Progenitor cell of endocrine pancreas (in vitro differentiated cells): ENCODE data around the gene MUC22. TPM values are rescaled to one million over a fixed set of nuclear protein-coding genes. Genes with fewer than 3 reads are reported as not detected.

ENCODE experiments used
- DNase-seq: peaks from one replicate; pipeline ENCODE4 v3.0.0; 2021; ENCODE audit warnings: low spot score; ENCODE audit not compliant: unreplicated experiment
- H3K27ac Mint-ChIP-seq: 2 replicates; pipeline ENCODE4 v1.8.0; 2021; ENCODE audit warnings: mild to moderate bottlenecking, moderate library complexity, mixed read lengths
- H3K27me3 Mint-ChIP-seq: 2 replicates; pipeline ENCODE4 v1.8.0; 2021; ENCODE audit warnings: mixed read lengths
- H3K36me3 Mint-ChIP-seq: 2 replicates; pipeline ENCODE4 v1.8.0; 2022; ENCODE audit warnings: mixed read lengths; ENCODE audit not compliant: insufficient read depth
- H3K4me1 Mint-ChIP-seq: 2 replicates; pipeline ENCODE4 v1.8.0; 2021; ENCODE audit warnings: low read depth, mixed read lengths
- H3K4me3 Mint-ChIP-seq: 2 replicates; pipeline ENCODE4 v1.8.0; 2021; ENCODE audit warnings: low read depth, mild to moderate bottlenecking, moderate library complexity, mixed read lengths
- H3K9me3 Mint-ChIP-seq: 2 replicates; pipeline ENCODE4 v1.8.0; 2021; ENCODE audit warnings: low read depth, mixed read lengths
- CTCF ChIP-seq: fragments of 200-600 bp; sonication (generic); IDR thresholded peaks from one replicate; pipeline ENCODE4 v1.5.0; 2021; ENCODE audit warnings: antibody characterized with exemption, mild to moderate bottlenecking; ENCODE audit not compliant: unreplicated experiment
- total RNA-seq: library from RNA; stranded (reverse); gene quantifications from 2 replicates; pipeline ENCODE4 v1.2.1, GENCODE V29; 2021

The MUC22 gene
- total RNA-seq, 1 donor from 2014 or later = not detected

GRCh38 chr6:31038559-31038958 is 28.3 kb downstream of the MUC22 start:
- no peak for TF ChIP-seq CTCF
- Mint-ChIP-seq H3K27me3 (peaks cover 23% of the 10 kb centered on the region), H3K4me1 (peaks cover 20% of the 10 kb centered on the region), H3K36me3 (no peaks in the 10 kb centered on the region), H3K9me3 (no peaks in the 10 kb centered on the region), H3K4me3 (no peak overlapping the region), H3K27ac (no peak overlapping the region)
- DNase-seq = no peak

GRCh38 chr6:31040801-31041200 is 30.5 kb downstream of the MUC22 start:
- DNase-seq = no peak
- TF ChIP-seq CTCF = no peak
- Mint-ChIP-seq H3K27me3 (peaks cover 37% of the 10 kb centered on the region), H3K36me3 (no peaks in the 10 kb centered on the region), H3K4me3 (no peak overlapping the region), H3K4me1 (peaks cover 20% of the 10 kb centered on the region), H3K9me3 (no peaks in the 10 kb centered on the region), H3K27ac (no peak overlapping the region)

GRCh38 chr6:31041372-31041974 is 31.2 kb downstream of the MUC22 start:
- peak overlapping the region; percentile 73 for H3K27ac Mint-ChIP-seq
- peaks cover 43% of the 10 kb centered on the region for H3K27me3 Mint-ChIP-seq
- H3K9me3 Mint-ChIP-seq = no peaks in the 10 kb centered on the region
- no peak for DNase-seq
- no peaks in the 10 kb centered on the region for H3K36me3 Mint-ChIP-seq
- H3K4me1 Mint-ChIP-seq = peaks cover 20% of the 10 kb centered on the region
- TF ChIP-seq CTCF = no peak
- H3K4me3 Mint-ChIP-seq = no peak overlapping the region

GRCh38 chr6:31042806-31043205 is 32.5 kb downstream of the MUC22 start:
- DNase-seq = peak; percentile 19
- no peak overlapping the region for H3K27ac Mint-ChIP-seq
- TF ChIP-seq CTCF = peak; percentile 58

DNA sequence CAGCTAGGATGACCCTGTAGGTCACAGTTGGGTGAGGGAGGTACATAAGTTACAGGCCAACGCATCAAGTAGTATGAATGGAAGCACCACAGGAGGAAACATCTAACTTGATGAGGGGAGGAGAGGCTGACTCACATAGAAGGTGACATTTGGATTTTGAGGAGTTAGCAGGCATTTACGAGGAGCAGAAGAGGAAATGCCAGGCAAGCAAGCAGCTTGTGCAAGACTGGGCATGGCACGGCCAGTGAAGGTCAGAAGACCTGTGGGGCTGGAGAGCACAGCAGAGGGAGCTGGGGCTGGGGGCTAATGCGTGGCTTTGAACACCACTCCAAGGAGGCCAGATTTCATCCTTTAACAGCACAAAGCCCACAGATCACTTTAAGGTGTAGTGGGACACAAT is 37.8 kb downstream of the MUC22 start:
- no peaks in the 10 kb centered on the region for H3K4me1 Mint-ChIP-seq
- peaks cover 37% of the 10 kb centered on the region for H3K27me3 Mint-ChIP-seq
- no peak for TF ChIP-seq CTCF
- no peak overlapping the region for H3K4me3 Mint-ChIP-seq
- no peaks in the 10 kb centered on the region for H3K9me3 Mint-ChIP-seq
- H3K36me3 Mint-ChIP-seq = no peaks in the 10 kb centered on the region
- H3K27ac Mint-ChIP-seq = no peak overlapping the region
- DNase-seq = no peak

More at GRCh38 chr6:31042806-31043205, 32.5 kb downstream of the MUC22 start:
- H3K4me1 Mint-ChIP-seq = peaks cover 16% of the 10 kb centered on the region
- no peaks in the 10 kb centered on the region for H3K36me3 Mint-ChIP-seq
- H3K4me3 Mint-ChIP-seq = no peak overlapping the region
- H3K27me3 Mint-ChIP-seq = peaks cover 51% of the 10 kb centered on the region
- H3K9me3 Mint-ChIP-seq = no peaks in the 10 kb centered on the region
